GM21381 (cell line): ENCODE data around the gene PIGQ.

Experiments used
- ATAC-seq: cut with Tn5 transposase; IDR thresholded peaks from one replicate; pipeline ENCODE4 v1.9.1; 2021; ENCODE audit warnings: mild to moderate bottlenecking, moderate library complexity; ENCODE audit not compliant: unreplicated experiment

PIGQ gene

GRCh38 chr16:625977-626765 lies 56.4 kb downstream of the PIGQ start:
- no peak for ATAC-seq

GRCh38 chr16:626787-627453 lies 57.2 kb downstream of the PIGQ start:
- no peak for ATAC-seq

- ATAC-seq, result no peak
Measured at GRCh38 chr16:627454-628239, 57.9 kb downstream of the PIGQ start.

GRCh38 chr16:628321-629061 lies 58.7 kb downstream of the PIGQ start:
- no peak for ATAC-seq

- ATAC-seq, result no peak
Measured at GRCh38 chr16:629185-629832, 59.5 kb downstream of the PIGQ start.

GRCh38 chr16:629833-630248 lies 60.1 kb downstream of the PIGQ start:
- no peak for ATAC-seq

- no peak for ATAC-seq
Measured at GRCh38 chr16:630249-630814, 60.6 kb downstream of the PIGQ start.

GRCh38 chr16:630815-631405 lies 61.1 kb downstream of the PIGQ start, which contains the start of gene WFIKKN1:
Gene WFIKKN1, plus strand, starts transcription at chr16:630985. Its CDS starts 269 bp downstream, at chr16:631254.
- no peak for ATAC-seq

GRCh38 chr16:631808-632358 lies 62.1 kb downstream of the PIGQ start:
- ATAC-seq, result no peak

GRCh38 chr16:632486-633335 lies 62.9 kb downstream of the PIGQ start:
- ATAC-seq, result no peak

GRCh38 chr16:633336-634050 lies 63.7 kb downstream of the PIGQ start:
- no peak for ATAC-seq
